GF-D8 (cell line): ENCODE data around the gene TPX2.

Experiments used
- DNase-seq: peaks from one replicate; lab custom pipeline; 2025; lab: John Stamatoyannopoulos, UW

TPX2 gene

DNA sequence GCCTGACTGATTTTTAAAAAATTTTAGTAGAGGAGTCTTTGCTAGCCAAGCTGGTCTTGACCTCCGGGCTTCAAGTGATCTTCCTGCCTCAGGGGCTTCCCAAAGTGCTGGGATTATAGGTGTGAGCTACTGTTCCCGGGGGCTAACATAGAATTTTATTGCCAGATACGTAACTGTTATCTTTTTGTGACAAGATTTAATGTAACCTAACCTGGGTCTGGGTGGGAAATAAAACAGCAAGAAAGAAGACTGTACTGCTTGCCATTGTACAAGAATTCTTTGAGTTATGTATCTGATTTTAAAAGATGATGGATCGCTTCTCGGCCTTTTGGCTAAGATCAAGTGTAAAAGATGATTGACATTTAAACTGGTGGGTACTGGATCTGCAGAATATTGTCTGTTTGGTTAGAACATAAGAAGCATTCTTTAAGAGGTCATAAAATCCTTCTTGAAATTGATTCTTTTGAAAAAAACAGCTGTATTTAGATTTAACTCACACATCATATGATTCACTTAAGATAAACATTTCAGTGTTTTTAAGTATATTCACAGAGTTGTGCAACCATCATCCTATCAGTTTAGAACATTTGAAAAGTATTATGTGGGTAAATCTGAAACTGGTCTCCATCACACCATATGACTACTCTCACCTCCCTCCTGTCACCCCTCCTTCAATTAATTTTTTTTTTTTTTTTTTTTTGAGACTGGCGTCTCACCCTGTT, 21.6 kb downstream of the TPX2 start:
- DNase-seq = no peak

- no peak for DNase-seq
Observed at GRCh38 chr20:31764641-31765305, 25.7 kb downstream of the TPX2 start.

GRCh38 chr20:31767805-31768204, 28.7 kb downstream of the TPX2 start:
- DNase-seq = no peak

- no peak for DNase-seq
Observed at GRCh38 chr20:31769681-31770080, 30.6 kb downstream of the TPX2 start.

- DNase-seq = no peak
Observed at GRCh38 chr20:31770243-31770642, 31.2 kb downstream of the TPX2 start.

- no peak for DNase-seq
Observed at GRCh38 chr20:31774408-31774807, 35.3 kb downstream of the TPX2 start.

DNA sequence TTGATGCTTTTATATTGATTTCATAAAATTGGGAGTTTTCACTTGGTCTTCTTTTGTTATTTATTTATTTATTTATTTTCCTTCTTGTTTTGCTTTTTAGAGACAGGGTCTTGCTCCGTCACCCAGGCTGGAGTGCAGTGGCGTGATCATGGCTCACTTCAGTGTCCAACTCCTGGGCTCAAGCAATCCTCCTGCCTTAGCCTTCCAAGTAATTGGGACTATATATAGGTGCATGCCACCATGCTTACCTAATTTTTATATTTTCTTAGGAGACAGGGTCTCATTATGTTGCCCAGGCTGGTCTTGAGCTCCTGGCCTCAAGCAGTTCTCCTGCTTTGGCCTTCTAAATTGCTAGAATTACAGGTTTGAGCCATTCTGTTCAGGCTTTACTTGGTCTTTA, 41.7 kb downstream of the TPX2 start:
- no peak for DNase-seq

- DNase-seq = no peak
Observed at GRCh38 chr20:31781945-31782344, 42.9 kb downstream of the TPX2 start.

DNA sequence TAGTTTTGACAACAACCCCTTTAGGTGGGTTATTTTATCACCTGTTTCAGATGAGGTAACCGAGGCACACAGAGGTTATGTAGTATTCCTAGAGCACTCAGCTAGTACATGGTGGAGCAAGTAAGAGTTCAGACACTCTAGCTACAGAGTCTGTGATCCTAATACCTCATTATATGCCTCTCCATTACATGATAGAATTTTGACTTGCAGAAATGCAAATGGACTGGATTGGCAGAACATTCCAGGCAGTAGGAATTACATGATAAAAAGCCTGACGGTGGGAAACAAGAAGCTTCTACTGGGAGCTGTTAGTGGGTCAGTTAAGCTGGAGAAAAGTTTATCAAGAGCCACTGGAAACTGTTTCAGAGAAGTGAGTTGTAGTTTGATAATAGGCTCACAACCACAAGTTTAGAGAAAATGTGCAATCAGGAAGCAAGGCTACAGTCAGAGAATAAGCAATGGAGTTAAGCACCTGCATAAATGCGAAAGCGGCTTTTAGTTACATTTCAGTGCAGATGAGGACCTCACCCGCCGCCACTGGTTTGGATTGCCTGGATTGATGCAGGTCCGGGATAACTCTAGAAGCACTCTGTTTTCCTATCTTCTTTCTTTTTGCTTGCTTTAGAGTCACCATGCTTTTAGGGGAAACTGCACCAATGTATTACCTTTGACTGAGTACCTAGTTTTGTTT, 45.4 kb downstream of the TPX2 start:
- no peak for DNase-seq

GRCh38 chr20:31785089-31785488, 46.0 kb downstream of the TPX2 start:
- no peak for DNase-seq

DNA sequence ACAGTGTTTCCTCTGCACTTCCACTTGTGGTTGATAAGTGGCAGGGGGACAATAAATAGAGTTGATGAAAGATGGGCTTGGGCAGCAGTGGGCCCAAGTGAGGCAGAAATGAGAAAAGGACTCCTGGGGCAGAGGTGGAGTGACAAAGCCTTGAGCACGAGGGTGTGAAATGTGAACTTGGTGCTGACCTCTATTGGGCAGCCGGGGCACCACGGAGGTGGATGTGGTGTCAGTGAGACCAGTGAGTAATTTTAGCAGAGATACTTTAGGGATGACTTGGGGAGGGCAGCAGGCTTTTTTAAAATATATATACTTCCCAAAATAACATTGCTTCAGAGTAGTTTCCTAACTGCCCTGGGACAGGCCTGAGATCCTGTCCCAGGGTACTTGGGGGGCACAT, 49.5 kb downstream of the TPX2 start:
- DNase-seq = no peak

DNA sequence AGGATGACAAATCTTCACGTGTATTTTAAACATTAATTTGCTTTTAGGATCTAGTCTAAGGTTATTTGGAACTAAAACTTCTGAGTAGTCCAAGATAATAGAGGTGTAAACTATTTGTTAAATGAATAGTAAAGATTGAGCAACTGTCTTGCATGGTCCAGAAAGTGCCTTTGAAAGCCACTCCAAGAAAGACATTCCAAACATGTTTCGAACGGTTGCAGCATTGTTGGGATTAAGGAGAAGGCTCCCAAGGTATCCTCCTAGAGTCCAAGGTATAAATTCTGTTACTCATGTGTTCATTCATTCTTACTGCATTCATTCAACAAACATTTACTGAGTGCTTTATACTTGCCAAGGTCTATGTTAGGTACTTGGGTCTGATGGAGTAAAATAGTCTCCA, 51.3 kb downstream of the TPX2 start:
- DNase-seq = no peak

DNA sequence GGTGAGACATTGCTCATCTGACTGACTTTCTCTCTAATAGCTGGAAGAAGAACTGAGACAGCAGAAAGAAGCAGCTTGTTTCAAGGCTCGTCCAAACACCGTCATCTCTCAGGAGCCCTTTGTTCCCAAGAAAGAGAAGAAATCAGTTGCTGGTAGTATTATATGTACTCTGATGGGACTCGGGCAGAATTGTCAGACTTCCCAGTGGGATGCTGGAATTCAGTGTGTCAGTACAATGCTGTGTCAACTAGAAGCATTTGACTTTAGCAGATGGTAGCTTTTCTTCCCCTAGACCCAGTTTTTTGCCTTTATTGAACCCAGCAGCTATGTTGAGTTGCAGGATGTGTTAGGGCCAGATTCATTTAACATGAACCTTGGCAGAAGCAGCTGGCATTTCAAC, 58.3 kb downstream of the TPX2 start:
- no peak for DNase-seq

DNA sequence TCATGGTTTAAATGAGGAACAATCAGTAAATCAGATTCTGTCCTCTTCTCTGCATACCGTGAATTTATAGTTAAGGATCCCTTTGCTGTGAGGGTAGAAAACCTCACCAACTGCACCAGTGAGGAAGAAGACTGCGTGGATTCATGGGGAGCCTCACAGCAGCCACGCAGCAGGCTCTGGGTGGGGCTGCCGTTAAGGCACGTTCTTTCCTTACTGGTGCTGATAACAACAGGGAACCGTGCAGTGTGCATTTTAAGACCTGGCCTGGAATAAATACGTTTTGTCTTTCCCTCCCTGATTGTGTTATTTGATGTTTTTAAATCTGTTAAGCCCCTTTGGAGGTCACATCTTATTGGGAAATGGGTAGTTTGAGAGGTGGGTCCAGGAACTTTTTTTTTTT, 62.4 kb downstream of the TPX2 start:
- DNase-seq = no peak

DNA sequence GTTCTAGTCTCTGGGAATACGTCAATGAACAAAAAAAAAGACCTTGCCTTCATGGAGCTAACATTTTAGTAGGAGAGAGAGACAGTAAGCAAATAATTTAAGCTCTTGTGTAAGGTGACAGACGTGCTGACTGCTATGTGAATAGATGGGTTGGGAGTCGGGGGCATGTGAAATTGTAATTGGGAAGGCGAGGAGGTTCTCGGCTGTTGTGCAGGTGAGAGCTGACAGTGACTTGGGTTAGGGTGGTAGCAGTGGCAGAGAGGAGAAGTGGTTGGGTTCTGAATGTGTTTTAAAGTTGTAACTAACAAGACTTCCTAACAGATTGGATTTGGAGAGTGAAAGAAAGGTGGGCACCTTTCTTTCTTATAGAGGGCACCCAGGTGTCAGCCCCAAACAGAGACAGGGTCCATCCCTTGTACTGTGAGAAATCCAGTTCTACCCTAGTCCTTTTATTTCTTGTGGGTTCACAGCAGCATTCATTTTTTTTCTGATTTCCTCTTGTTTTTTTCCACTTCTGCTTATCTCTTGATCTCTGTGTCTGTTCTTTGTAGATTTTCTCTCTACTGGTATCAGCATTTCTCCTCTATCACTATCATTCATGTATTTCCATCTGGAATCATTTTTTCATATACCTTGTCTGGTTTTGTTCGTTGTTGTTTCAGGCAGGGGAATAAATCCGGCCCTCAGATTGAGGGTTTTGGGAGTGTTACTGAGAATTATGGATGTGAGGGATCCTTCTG, 64.6 kb downstream of the TPX2 start:
- peak; percentile 9 for DNase-seq

GRCh38 chr20:31806564-31807355, 67.7 kb downstream of the TPX2 start:
- DNase-seq = no peak

- no peak for DNase-seq
Observed at GRCh38 chr20:31808481-31808880, 69.4 kb downstream of the TPX2 start.

DNA sequence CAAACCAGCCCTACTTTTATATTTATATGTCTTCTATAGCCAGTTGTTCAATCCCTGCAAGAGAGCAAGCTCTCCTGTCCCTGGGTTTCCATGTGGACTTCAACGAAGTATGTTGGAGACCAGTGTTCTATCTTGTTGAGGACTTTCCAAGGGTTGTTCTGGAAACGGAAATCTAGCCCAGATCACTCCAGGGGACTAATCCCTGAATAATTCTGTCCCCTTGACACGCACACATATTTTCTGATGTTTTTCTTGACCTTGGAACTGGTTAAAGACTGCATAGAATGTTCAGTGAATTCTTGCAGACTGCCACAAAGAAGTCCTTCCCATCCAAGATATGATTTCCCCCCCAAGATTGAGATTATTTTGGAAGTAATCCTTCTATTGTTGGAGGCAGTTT, 70.6 kb downstream of the TPX2 start:
- DNase-seq = no peak

GRCh38 chr20:31811198-31811597, 72.1 kb downstream of the TPX2 start:
- DNase-seq = no peak

GRCh38 chr20:31811796-31812728, 73.0 kb downstream of the TPX2 start:
- no peak for DNase-seq

DNA sequence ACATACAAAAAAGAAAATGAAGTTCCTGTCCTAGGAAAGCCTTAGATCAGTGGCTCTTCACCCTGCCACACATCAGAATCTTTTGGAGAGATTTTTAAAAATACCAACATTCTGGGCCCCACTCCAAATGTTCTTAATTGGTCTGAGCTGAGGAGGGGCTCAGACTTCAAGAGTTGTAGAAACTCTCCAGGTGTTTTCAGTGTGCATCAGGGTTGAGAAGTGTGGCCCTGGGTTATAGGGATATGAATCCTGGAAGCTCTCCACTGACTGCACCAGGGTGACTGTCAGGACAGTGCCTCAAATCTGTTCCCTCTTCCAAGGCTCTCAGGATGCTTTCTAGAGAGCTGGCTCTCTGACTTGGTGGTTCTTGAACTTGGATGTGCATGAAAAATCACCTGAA, 74.5 kb downstream of the TPX2 start:
- no peak for DNase-seq
